HEK293T (cell line): ENCODE measurements around the gene SMIM45.

Source experiments
- ARNT ChIP-seq: fragments of 450-650 bp; IDR thresholded peaks from 2 replicates; pipeline ENCODE4 v1.6.1; 2017; ENCODE audit warnings: mild to moderate bottlenecking
- BHLHE40 ChIP-seq: fragments of 450-650 bp; IDR thresholded peaks from 2 replicates; pipeline ENCODE4 v1.6.1; 2016; ENCODE audit warnings: mild to moderate bottlenecking, moderate library complexity, borderline replicate concordance
- CTBP1 ChIP-seq: fragments of 450-650 bp; IDR thresholded peaks from 2 replicates; pipeline ENCODE4 v1.6.1; 2016; ENCODE audit warnings: borderline replicate concordance
- FOXA1 ChIP-seq: fragments of 450-650 bp; IDR thresholded peaks from 2 replicates; pipeline ENCODE4 v1.6.1; 2016; ENCODE audit warnings: mild to moderate bottlenecking
- FOXK2 ChIP-seq: fragments of 450-650 bp; IDR thresholded peaks from 2 replicates; pipeline ENCODE4 v1.6.1; 2016; ENCODE audit warnings: mild to moderate bottlenecking
- FOXM1 ChIP-seq: fragments of 450-650 bp; IDR thresholded peaks from 2 replicates; pipeline ENCODE4 v1.6.1; 2017; ENCODE audit warnings: mild to moderate bottlenecking, borderline replicate concordance
- HDGF ChIP-seq: fragments of 450-650 bp; IDR thresholded peaks from 2 replicates; pipeline ENCODE4 v1.6.1; 2017; ENCODE audit warnings: antibody characterized with exemption, borderline replicate concordance
- LEF1 ChIP-seq: fragments of 450-650 bp; IDR thresholded peaks from 2 replicates; pipeline ENCODE4 v1.6.1; 2017; ENCODE audit warnings: mild to moderate bottlenecking, borderline replicate concordance
- NFRKB ChIP-seq: fragments of 450-650 bp; IDR thresholded peaks from 2 replicates; pipeline ENCODE4 v1.6.1; 2016; ENCODE audit warnings: mild to moderate bottlenecking, moderate library complexity
- SP1 ChIP-seq: fragments of 450-650 bp; IDR thresholded peaks from 2 replicates; pipeline ENCODE4 v1.6.1; 2017
- SUZ12 ChIP-seq: fragments of 450-650 bp; IDR thresholded peaks from 2 replicates; pipeline ENCODE4 v1.6.1; 2016; ENCODE audit warnings: mild to moderate bottlenecking
- ZNF384 ChIP-seq: fragments of 450-650 bp; IDR thresholded peaks from 2 replicates; pipeline ENCODE4 v1.6.1; 2016

GRCh38 chr22:41914611-41915034 is 37.3 kb upstream of the SMIM45 start:
- TF ChIP-seq FOXM1 (no peak), BHLHE40 (no peak), CTBP1 (no peak), LEF1 (no peak), FOXK2 (no peak), ZNF384 (no peak), ARNT (no peak), NFRKB (no peak), FOXA1 (no peak), SP1 (no peak), HDGF (no peak), SUZ12 (no peak)
